ENCODE measurements around the gene UBE2V1. TPM values are rescaled to one million over a fixed set of nuclear protein-coding genes. Genes with fewer than 3 reads are reported as not detected.

The UBE2V1 gene
- total and polyA plus RNA-seq, 3 experiments from 2014 or later, result 160 to 183 (median 176) TPM

GRCh38 chr20:50149481-50150254 is 36.7 kb upstream of the UBE2V1 start:
- Mint-ChIP-seq H3K9me3 (no peaks in the 10 kb centered on the region), H3K36me3 (peaks cover 0 to 37% (median 0%) of the 10 kb centered on the region in 3 donors), H3K27me3 (peaks cover 0 to 1% of the 10 kb centered on the region in 2 donors), H3K27ac (peak overlapping the region; percentile 39 to 99 (median 67)), H3K4me1 (peaks cover 72 to 84% (median 81%) of the 10 kb centered on the region in 3 donors), H3K4me3 (peak overlapping the region in 3 of 7 donors; percentile 52 to 82 (median 54))
- Histone ChIP-seq H3K36me3 (ENCODE audit: insufficient read depth, low read length) (no peaks in the 10 kb centered on the region), H3K4me1 (ENCODE audit: insufficient read depth, low read length) (peaks cover 55% of the 10 kb centered on the region), H3K4me3 (ENCODE audit: low read length) (no peak overlapping the region), H3K9me3 (ENCODE audit: low read length) (no peaks in the 10 kb centered on the region), H3K27me3 (ENCODE audit: insufficient read depth, low read length, poor library complexity, severe bottlenecking) (no peaks in the 10 kb centered on the region), H3K27ac (ENCODE audit: low read depth, low read length) (no peak overlapping the region)
- POLR2A ChIA-PET, result no interaction called here
- CTCF ChIA-PET, result interaction anchor here (0.9 to 8.4 kb wide), 5 partner anchors 19 to 314 kb away, joined by 3 to 70 read pairs (median 7); no protein-coding TSS in a partner anchor
- no peak for DNase-seq

GRCh38 chr20:50146732-50147662 is 34.0 kb upstream of the UBE2V1 start:
- CTCF ChIA-PET, result interaction anchor here (0.9 to 3.3 kb wide), 9 partner anchors 15 to 317 kb away, joined by 3 to 14 read pairs (median 4); no protein-coding TSS in a partner anchor
- peak overlapping the region; percentile 60 for H3K4me3 ChIP-seq (ENCODE audit: low read length)
- no peaks in the 10 kb centered on the region for H3K27me3 ChIP-seq (ENCODE audit: insufficient read depth, low read length, poor library complexity, severe bottlenecking)

GRCh38 chr20:50146214-50146613 is 33.3 kb upstream of the UBE2V1 start:
- ChIA-PET POLR2A (interaction anchor here (0.5 kb wide), 1 partner anchor 76 kb away, joined by 3 read pairs; no protein-coding TSS in a partner anchor), CTCF (interaction anchor here (1.3 to 3.3 kb wide), 2 partner anchors 23 to 36 kb away, joined by 4 to 14 read pairs; no protein-coding TSS in a partner anchor)
- Histone ChIP-seq H3K9me3 (ENCODE audit: low read length) (no peaks in the 10 kb centered on the region), H3K4me1 (ENCODE audit: insufficient read depth, low read length) (peaks cover 32% of the 10 kb centered on the region), H3K36me3 (ENCODE audit: insufficient read depth, low read length) (peaks cover 16% of the 10 kb centered on the region), H3K27ac (ENCODE audit: low read depth, low read length) (peak overlapping the region; percentile 66), H3K27me3 (ENCODE audit: insufficient read depth, low read length, poor library complexity, severe bottlenecking) (no peaks in the 10 kb centered on the region), H3K4me3 (ENCODE audit: low read length) (peak overlapping the region; percentile 60)
- Mint-ChIP-seq H3K36me3 (peaks cover 0 to 57% (median 11%) of the 10 kb centered on the region in 3 donors), H3K4me1 (peaks cover 57 to 72% (median 60%) of the 10 kb centered on the region in 3 donors), H3K27ac (peak overlapping the region; percentile 91 to 98 (median 96)), H3K9me3 (no peaks in the 10 kb centered on the region), H3K4me3 (peak overlapping the region in 6 of 7 donors; percentile 67 to 86 (median 84)), H3K27me3 (peaks cover 0 to 2% of the 10 kb centered on the region in 2 donors)
- DNase-seq, result no peak

More at GRCh38 chr20:50146732-50147662, 34.0 kb upstream of the UBE2V1 start:
- peak overlapping the region; percentile 73 to 92 (median 85) for H3K4me3 Mint-ChIP-seq
- Histone ChIP-seq H3K36me3 (ENCODE audit: insufficient read depth, low read length) (peaks cover 12% of the 10 kb centered on the region), H3K9me3 (ENCODE audit: low read length) (no peaks in the 10 kb centered on the region), H3K27ac (ENCODE audit: low read depth, low read length) (peak overlapping the region; percentile 66), H3K4me1 (ENCODE audit: insufficient read depth, low read length) (peaks cover 38% of the 10 kb centered on the region)
- DNase-seq, result peak; percentile 55 to 85 (median 78)
- peaks cover 0 to 49% (median 8%) of the 10 kb centered on the region in 3 donors for H3K36me3 Mint-ChIP-seq
- peak overlapping the region; percentile 94 to 98 (median 96) for H3K27ac Mint-ChIP-seq
- peaks cover 62 to 77% (median 68%) of the 10 kb centered on the region in 3 donors for H3K4me1 Mint-ChIP-seq
- no peaks in the 10 kb centered on the region for H3K9me3 Mint-ChIP-seq
- POLR2A ChIA-PET, result interaction anchor here (1.0 kb wide), 2 partner anchors 19 to 32 kb away, joined by 3 to 4 read pairs; no protein-coding TSS in a partner anchor
- peaks cover 0 to 2% of the 10 kb centered on the region in 2 donors for H3K27me3 Mint-ChIP-seq

- no peak for DNase-seq
- H3K36me3 Mint-ChIP-seq, result peaks cover 0 to 60% (median 11%) of the 10 kb centered on the region in 3 donors
- Histone ChIP-seq H3K27ac (ENCODE audit: low read depth, low read length) (no peak overlapping the region), H3K9me3 (ENCODE audit: low read length) (no peaks in the 10 kb centered on the region), H3K36me3 (ENCODE audit: insufficient read depth, low read length) (peaks cover 16% of the 10 kb centered on the region), H3K27me3 (ENCODE audit: insufficient read depth, low read length, poor library complexity, severe bottlenecking) (no peaks in the 10 kb centered on the region), H3K4me3 (ENCODE audit: low read length) (no peak overlapping the region), H3K4me1 (ENCODE audit: insufficient read depth, low read length) (peaks cover 29% of the 10 kb centered on the region)
- ChIA-PET POLR2A (no interaction called here), CTCF (no interaction called here)
- peak overlapping the region in 1 of 7 donors; percentile 86 for H3K4me3 Mint-ChIP-seq
- H3K9me3 Mint-ChIP-seq, result no peaks in the 10 kb centered on the region
- H3K27me3 Mint-ChIP-seq, result peaks cover 0 to 2% of the 10 kb centered on the region in 2 donors
- peak overlapping the region in 5 of 8 donors; percentile 40 to 98 (median 91) for H3K27ac Mint-ChIP-seq
- H3K4me1 Mint-ChIP-seq, result peaks cover 55 to 67% (median 56%) of the 10 kb centered on the region in 3 donors
These were observed 32.6 kb upstream of the UBE2V1 start for GRCh38 chr20:50145566-50145965.

- ChIA-PET POLR2A (no interaction called here), CTCF (interaction anchor here (1.2 kb wide), 1 partner anchor 23 kb away, joined by 4 read pairs; no protein-coding TSS in a partner anchor)
- H3K9me3 Mint-ChIP-seq, result no peaks in the 10 kb centered on the region
- Histone ChIP-seq H3K36me3 (ENCODE audit: insufficient read depth, low read length) (peaks cover 16% of the 10 kb centered on the region), H3K27me3 (ENCODE audit: insufficient read depth, low read length, poor library complexity, severe bottlenecking) (no peaks in the 10 kb centered on the region), H3K4me1 (ENCODE audit: insufficient read depth, low read length) (peaks cover 29% of the 10 kb centered on the region), H3K27ac (ENCODE audit: low read depth, low read length) (no peak overlapping the region), H3K4me3 (ENCODE audit: low read length) (no peak overlapping the region), H3K9me3 (ENCODE audit: low read length) (no peaks in the 10 kb centered on the region)
- H3K4me3 Mint-ChIP-seq, result no peak overlapping the region
- peaks cover 0 to 2% of the 10 kb centered on the region in 2 donors for H3K27me3 Mint-ChIP-seq
- H3K36me3 Mint-ChIP-seq, result peaks cover 0 to 61% (median 15%) of the 10 kb centered on the region in 3 donors
- no peak for DNase-seq
- peaks cover 54 to 64% (median 56%) of the 10 kb centered on the region in 3 donors for H3K4me1 Mint-ChIP-seq
- H3K27ac Mint-ChIP-seq, result peak overlapping the region in 4 of 8 donors; percentile 23 to 78 (median 32)
These were observed 31.4 kb upstream of the UBE2V1 start for GRCh38 chr20:50144362-50144761.

GRCh38 chr20:50142812-50143211 is 29.9 kb upstream of the UBE2V1 start:
- CTCF ChIA-PET, result no interaction called here
- Mint-ChIP-seq H3K4me3 (no peak overlapping the region), H3K9me3 (no peaks in the 10 kb centered on the region), H3K36me3 (peaks cover 0 to 63% (median 18%) of the 10 kb centered on the region in 3 donors), H3K27me3 (peaks cover 0 to 1% of the 10 kb centered on the region in 2 donors), H3K4me1 (peaks cover 45 to 57% (median 45%) of the 10 kb centered on the region in 3 donors), H3K27ac (peak overlapping the region in 5 of 8 donors; percentile 6 to 68 (median 36))
- Histone ChIP-seq H3K27ac (ENCODE audit: low read depth, low read length) (no peak overlapping the region), H3K36me3 (ENCODE audit: insufficient read depth, low read length) (peaks cover 16% of the 10 kb centered on the region), H3K9me3 (ENCODE audit: low read length) (no peaks in the 10 kb centered on the region), H3K4me3 (ENCODE audit: low read length) (no peak overlapping the region), H3K27me3 (ENCODE audit: insufficient read depth, low read length, poor library complexity, severe bottlenecking) (no peaks in the 10 kb centered on the region), H3K4me1 (ENCODE audit: insufficient read depth, low read length) (peaks cover 23% of the 10 kb centered on the region)
- no peak for DNase-seq
- POLR2A ChIA-PET, result no interaction called here

GRCh38 chr20:50141811-50142561 is 29.0 kb upstream of the UBE2V1 start:
- Histone ChIP-seq H3K4me1 (ENCODE audit: insufficient read depth, low read length) (peaks cover 15% of the 10 kb centered on the region), H3K27me3 (ENCODE audit: insufficient read depth, low read length, poor library complexity, severe bottlenecking) (no peaks in the 10 kb centered on the region), H3K4me3 (ENCODE audit: low read length) (no peak overlapping the region), H3K36me3 (ENCODE audit: insufficient read depth, low read length) (peaks cover 16% of the 10 kb centered on the region), H3K9me3 (ENCODE audit: low read length) (no peaks in the 10 kb centered on the region), H3K27ac (ENCODE audit: low read depth, low read length) (no peak overlapping the region)
- ChIA-PET CTCF (interaction anchor here (0.6 to 4.1 kb wide), 3 partner anchors 11 to 27 kb away, joined by 3 to 12 read pairs (median 5); no protein-coding TSS in a partner anchor), POLR2A (no interaction called here)
- Mint-ChIP-seq H3K4me1 (peaks cover 37 to 57% (median 39%) of the 10 kb centered on the region in 3 donors), H3K27ac (peak overlapping the region in 2 of 8 donors; percentile 23 to 54), H3K9me3 (no peaks in the 10 kb centered on the region), H3K36me3 (peaks cover 0 to 65% (median 18%) of the 10 kb centered on the region in 3 donors), H3K27me3 (peaks cover 0 to 1% of the 10 kb centered on the region in 2 donors), H3K4me3 (no peak overlapping the region)
- DNase-seq, result no peak
